ENCODE measurements around the gene PTCRA.

DNA sequence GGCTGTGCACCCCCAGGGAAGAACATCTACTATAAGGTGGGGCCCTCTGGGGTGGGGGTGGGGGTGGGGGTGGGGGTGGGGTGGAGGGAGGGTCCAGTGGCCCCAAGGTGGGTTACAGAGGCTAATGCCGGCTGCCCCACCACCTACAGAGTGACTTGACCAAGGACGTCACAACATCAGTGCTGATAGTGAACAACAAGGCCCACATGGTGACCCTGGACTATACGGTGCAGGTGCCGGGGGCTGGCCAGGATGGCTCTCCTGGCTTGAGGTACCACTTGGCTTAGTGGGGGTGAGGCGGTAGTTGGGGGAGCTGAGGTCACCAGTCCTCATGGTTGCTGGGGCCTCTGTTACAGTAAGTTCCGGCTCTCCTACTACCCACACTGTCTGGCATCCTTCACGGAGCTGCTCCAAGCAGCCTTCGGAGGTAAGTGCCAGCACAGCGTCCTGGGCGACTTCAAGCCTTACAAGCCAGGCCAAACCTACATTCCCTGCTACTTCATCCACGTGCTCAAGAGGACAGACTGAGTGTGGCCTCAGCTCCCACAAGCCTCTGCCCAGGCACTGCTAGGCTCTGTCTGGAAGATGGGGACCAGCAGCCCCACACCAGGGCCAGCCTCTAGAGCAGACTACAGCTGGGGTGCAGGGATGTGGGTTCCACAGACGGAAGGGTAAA lies 47.5 kb downstream of the PTCRA start:
- TF ChIP-seq CTCF (IDR thresholded peaks at IDR 0.05): no peak
- no peak for TF ChIP-seq ZNF263 (CRISPR knock-in tag; IDR thresholded peaks at IDR 0.05; ENCODE audit: low read depth)
- TF ChIP-seq ZNF396 (CRISPR knock-in tag; IDR thresholded peaks at IDR 0.05; ENCODE audit: borderline replicate concordance): no peak
- TF ChIP-seq, protein P1, sequence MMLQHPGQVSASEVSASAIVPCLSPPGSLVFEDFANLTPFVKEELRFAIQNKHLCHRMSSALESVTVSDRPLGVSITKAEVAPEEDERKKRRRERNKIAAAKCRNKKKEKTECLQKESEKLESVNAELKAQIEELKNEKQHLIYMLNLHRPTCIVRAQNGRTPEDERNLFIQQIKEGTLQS (CRISPR knock-in tag; conservative IDR thresholded peaks at IDR 0.05): no peak
- TF ChIP-seq, protein P2, sequence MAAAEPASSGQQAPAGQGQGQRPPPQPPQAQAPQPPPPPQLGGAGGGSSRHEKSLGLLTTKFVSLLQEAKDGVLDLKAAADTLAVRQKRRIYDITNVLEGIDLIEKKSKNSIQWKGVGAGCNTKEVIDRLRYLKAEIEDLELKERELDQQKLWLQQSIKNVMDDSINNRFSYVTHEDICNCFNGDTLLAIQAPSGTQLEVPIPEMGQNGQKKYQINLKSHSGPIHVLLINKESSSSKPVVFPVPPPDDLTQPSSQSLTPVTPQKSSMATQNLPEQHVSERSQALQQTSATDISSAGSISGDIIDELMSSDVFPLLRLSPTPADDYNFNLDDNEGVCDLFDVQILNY (CRISPR knock-in tag; IDR thresholded peaks at IDR 0.05): no peak

Measured in WTC11 (cell line).